RWPE1 (cell line): ENCODE data around the gene IFIH1.

Source experiments
- CTCF ChIA-PET: fragments of 350-600 bp; sonication (Branson Sonifier 250); formaldehyde crosslinking; extraction: SDS; loops from one replicate; lab custom pipeline; 2021; lab: Yijun Ruan, JAX
- POLR2A ChIA-PET: fragments of 400-600 bp; formaldehyde crosslinking; extraction: SDS; loops from one replicate; lab custom pipeline; 2020; ENCODE audit warnings: antibody characterized with exemption; ENCODE audit not compliant: low non-redundant PET; lab: Yijun Ruan, JAX
- DNase-seq: peaks from one replicate; pipeline ENCODE4 v3.0.0; 2012; ENCODE audit warnings: low spot score
- H3K27ac ChIP-seq: fragments of 450-650 bp; 2 replicates; pipeline ENCODE4 v1.5.1; 2017
- CTCF ChIP-seq: fragments of 450-650 bp; conservative IDR thresholded peaks from 2 replicates; pipeline ENCODE4 v1.5.1; 2017; ENCODE audit warnings: low read depth, mild to moderate bottlenecking

The IFIH1 gene

GRCh38 chr2:162266460-162266760 lies 52.1 kb downstream of the IFIH1 start:
- ChIA-PET CTCF (no interaction called here), POLR2A (no interaction called here)
- TF ChIP-seq CTCF, result no peak

GRCh38 chr2:162265666-162266459 lies 52.6 kb downstream of the IFIH1 start:
- DNase-seq, result no peak
- no peak overlapping the region for H3K27ac ChIP-seq
- no peak for TF ChIP-seq CTCF
- CTCF ChIA-PET, result no interaction called here
- POLR2A ChIA-PET, result no interaction called here

More at GRCh38 chr2:162266460-162266760, 52.1 kb downstream of the IFIH1 start:
- no peak overlapping the region for H3K27ac ChIP-seq
- no peak for DNase-seq

GRCh38 chr2:162261032-162261945 lies 57.2 kb downstream of the IFIH1 start:
- peak overlapping the region; percentile 90 for H3K27ac ChIP-seq

DNA sequence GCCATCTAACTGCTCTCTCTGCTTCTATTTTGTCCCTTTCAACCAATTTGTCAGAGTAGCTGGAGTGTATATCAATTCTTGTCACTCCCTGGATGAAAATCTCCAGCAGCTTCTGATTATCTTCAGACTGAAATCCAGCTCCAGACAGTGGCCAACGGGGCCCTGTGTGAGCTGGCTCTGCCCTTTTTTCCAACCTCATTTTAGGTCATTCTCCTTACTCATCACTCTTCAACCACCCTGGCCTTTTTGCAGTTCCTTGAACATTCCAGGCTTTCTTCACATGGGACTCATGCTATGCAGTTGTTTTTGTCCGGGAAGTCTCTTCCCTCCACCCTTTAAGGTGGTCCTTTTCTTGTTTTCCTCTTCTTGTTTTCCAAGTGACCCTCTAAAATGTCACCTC lies 59.8 kb downstream of the IFIH1 start:
- ChIA-PET POLR2A (no interaction called here), CTCF (interaction anchor here (0.6 kb wide), 1 partner anchor 134 kb away, joined by 3 read pairs; no protein-coding TSS in a partner anchor)
- TF ChIP-seq CTCF, result no peak
- H3K27ac ChIP-seq, result no peak overlapping the region
- no peak for DNase-seq

More at GRCh38 chr2:162261032-162261945, 57.2 kb downstream of the IFIH1 start:
- DNase-seq, result peak; percentile 40
- no peak for TF ChIP-seq CTCF
- POLR2A ChIA-PET, result no interaction called here
- CTCF ChIA-PET, result interaction anchor here (0.6 to 0.7 kb wide), 3 partner anchors 7 to 1681 kb away, joined by 3 to 6 read pairs (median 3); no protein-coding TSS in a partner anchor

DNA sequence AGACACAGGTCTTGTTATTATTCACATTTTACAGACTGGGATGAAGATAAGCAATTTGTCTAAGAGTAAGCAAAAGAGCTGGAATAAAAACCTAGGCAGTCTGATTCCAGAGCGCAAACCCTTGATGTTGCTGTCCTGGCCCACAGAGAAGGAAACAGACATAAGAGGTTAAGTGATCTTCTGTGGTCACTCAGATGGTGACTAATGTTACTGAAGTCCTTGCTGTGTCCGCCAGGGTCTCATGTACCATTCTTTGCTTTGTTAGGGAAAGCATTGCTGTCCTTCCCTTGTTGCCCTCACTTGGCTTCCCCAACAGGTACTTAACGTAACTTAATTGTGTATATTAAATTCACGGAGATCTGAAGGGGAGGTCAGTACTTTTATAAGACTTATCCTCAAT lies 60.3 kb downstream of the IFIH1 start:
- no peak overlapping the region for H3K27ac ChIP-seq
- POLR2A ChIA-PET, result no interaction called here
- CTCF ChIA-PET, result no interaction called here
- no peak for DNase-seq
- TF ChIP-seq CTCF, result no peak

DNA sequence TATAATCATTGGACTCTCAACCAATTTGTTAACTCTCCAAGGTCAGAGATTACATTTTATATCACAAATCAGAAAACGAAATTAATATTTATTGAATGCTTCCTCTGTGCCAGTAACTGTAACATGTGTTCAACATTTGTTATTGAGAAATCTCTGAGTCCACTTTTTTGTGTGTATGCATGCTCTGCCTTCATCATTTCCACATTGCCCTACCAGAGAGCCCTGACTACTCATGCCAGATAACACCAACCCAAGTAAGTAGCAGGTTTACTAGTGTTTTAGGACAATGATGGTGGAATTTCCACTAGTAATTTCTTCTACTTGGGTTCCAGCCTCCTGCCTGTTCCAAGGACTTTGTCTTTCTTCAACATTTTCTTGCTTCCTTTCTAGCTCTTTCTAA lies 61.1 kb downstream of the IFIH1 start:
- no peak for TF ChIP-seq CTCF
- no peak for DNase-seq
- POLR2A ChIA-PET, result no interaction called here
- H3K27ac ChIP-seq, result no peak overlapping the region
- CTCF ChIA-PET, result interaction anchor here (0.9 kb wide), 1 partner anchor 36 kb away, joined by 5 read pairs; no protein-coding TSS in a partner anchor
